HEK293 (cell line): ENCODE data around the gene PRRG4.

Experiments
- ATF2 ChIP-seq: fragments of 450-650 bp; formaldehyde crosslinking; IDR thresholded peaks from 2 replicates; pipeline ENCODE4 v1.5.1; 2016; ENCODE audit warnings: missing biosample characterization, missing genetic modification characterization, low read depth
- BCL11B ChIP-seq: fragments of 450-650 bp; formaldehyde crosslinking; IDR thresholded peaks from 2 replicates; pipeline ENCODE4 v1.5.1; 2016; ENCODE audit warnings: low read depth, missing biosample characterization, missing genetic modification characterization
- GLI2 ChIP-seq: fragments of 450-650 bp; formaldehyde crosslinking; IDR thresholded peaks from 2 replicates; pipeline ENCODE4; 2017; ENCODE audit warnings: missing biosample characterization, missing genetic modification characterization, low read depth, borderline replicate concordance
- KLF16 ChIP-seq: fragments of 450-650 bp; formaldehyde crosslinking; IDR thresholded peaks from 2 replicates; pipeline ENCODE4 v1.5.1; 2017; ENCODE audit warnings: missing biosample characterization, missing genetic modification characterization
- OSR2 ChIP-seq: fragments of 450-650 bp; formaldehyde crosslinking; IDR thresholded peaks from 2 replicates; pipeline ENCODE4 v1.5.1; 2016; ENCODE audit warnings: missing biosample characterization, missing genetic modification characterization
- PRDM10 ChIP-seq: fragments of 450-650 bp; formaldehyde crosslinking; IDR thresholded peaks from 2 replicates; pipeline ENCODE4 v1.5.1; 2016; ENCODE audit warnings: missing biosample characterization, missing genetic modification characterization
- SALL2 ChIP-seq: fragments of 450-650 bp; formaldehyde crosslinking; IDR thresholded peaks from 2 replicates; pipeline ENCODE4 v1.5.0; 2017; ENCODE audit warnings: missing biosample characterization, mild to moderate bottlenecking, missing genetic modification characterization, borderline replicate concordance
- SP2 ChIP-seq: fragments of 450-650 bp; formaldehyde crosslinking; IDR thresholded peaks from 2 replicates; pipeline ENCODE4 v1.5.1; 2016; ENCODE audit warnings: missing biosample characterization, missing genetic modification characterization
- SP3 ChIP-seq: fragments of 450-650 bp; formaldehyde crosslinking; IDR thresholded peaks from 2 replicates; pipeline ENCODE4 v1.5.1; 2016; ENCODE audit warnings: missing biosample characterization, missing genetic modification characterization
- SP7 ChIP-seq: fragments of 450-650 bp; formaldehyde crosslinking; IDR thresholded peaks from 2 replicates; pipeline ENCODE4 v1.5.1; 2016; ENCODE audit warnings: missing biosample characterization, missing genetic modification characterization
- YY1 ChIP-seq: fragments of 450-650 bp; formaldehyde crosslinking; IDR thresholded peaks from 2 replicates; pipeline ENCODE4 v1.5.1; 2018; ENCODE audit warnings: missing biosample characterization, missing genetic modification characterization
- ZBTB1 ChIP-seq: fragments of 450-650 bp; formaldehyde crosslinking; IDR thresholded peaks from 2 replicates; pipeline ENCODE4 v1.5.1; 2016; ENCODE audit warnings: missing biosample characterization, missing genetic modification characterization
- ZBTB10 ChIP-seq: fragments of 450-650 bp; formaldehyde crosslinking; IDR thresholded peaks from 2 replicates; pipeline ENCODE4 v1.5.1; 2016; ENCODE audit warnings: missing biosample characterization, missing genetic modification characterization
- ZBTB8A ChIP-seq: fragments of 450-650 bp; formaldehyde crosslinking; IDR thresholded peaks from 2 replicates; pipeline ENCODE4 v1.5.1; 2016; ENCODE audit warnings: missing biosample characterization, missing genetic modification characterization
- ZFP3 ChIP-seq: fragments of 450-650 bp; formaldehyde crosslinking; IDR thresholded peaks from 2 replicates; pipeline ENCODE4 v1.5.1; 2016; ENCODE audit warnings: low read depth, missing biosample characterization, missing genetic modification characterization
- ZNF10 ChIP-seq: fragments of 450-650 bp; formaldehyde crosslinking; IDR thresholded peaks from 2 replicates; pipeline ENCODE4 v1.5.1; 2017; ENCODE audit warnings: missing biosample characterization, missing genetic modification characterization
- ZNF239 ChIP-seq: fragments of 450-650 bp; formaldehyde crosslinking; IDR thresholded peaks from 2 replicates; pipeline ENCODE4 v1.5.1; 2016; ENCODE audit warnings: missing biosample characterization, missing genetic modification characterization
- ZNF280D ChIP-seq: fragments of 450-650 bp; formaldehyde crosslinking; IDR thresholded peaks from 2 replicates; pipeline ENCODE4 v1.5.1; 2016; ENCODE audit warnings: missing biosample characterization, missing genetic modification characterization
- ZNF324 ChIP-seq: fragments of 450-650 bp; formaldehyde crosslinking; IDR thresholded peaks from 2 replicates; pipeline ENCODE4 v1.5.1; 2016; ENCODE audit warnings: missing biosample characterization, missing genetic modification characterization
- ZNF362 ChIP-seq: fragments of 450-650 bp; formaldehyde crosslinking; IDR thresholded peaks from 2 replicates; pipeline ENCODE4 v1.5.1; 2016; ENCODE audit warnings: missing biosample characterization, missing genetic modification characterization
- ZNF416 ChIP-seq: fragments of 450-650 bp; formaldehyde crosslinking; IDR thresholded peaks from 2 replicates; pipeline ENCODE4 v1.5.1; 2016; ENCODE audit warnings: missing biosample characterization, missing genetic modification characterization
- ZNF449 ChIP-seq: fragments of 450-650 bp; formaldehyde crosslinking; IDR thresholded peaks from 2 replicates; pipeline ENCODE4 v1.5.1; 2017; ENCODE audit warnings: missing biosample characterization, mild to moderate bottlenecking, missing genetic modification characterization, moderate library complexity
- ZNF510 ChIP-seq: fragments of 450-650 bp; formaldehyde crosslinking; IDR thresholded peaks from 2 replicates; pipeline ENCODE4 v1.5.1; 2018; ENCODE audit warnings: mild to moderate bottlenecking, missing genetic modification characterization, missing biosample characterization; ENCODE audit not compliant: insufficient replicate concordance
- ZNF571 ChIP-seq: fragments of 450-650 bp; formaldehyde crosslinking; IDR thresholded peaks from 2 replicates; pipeline ENCODE4 v1.5.0; 2017; ENCODE audit warnings: missing biosample characterization, missing genetic modification characterization
- ZNF585B ChIP-seq: fragments of 450-650 bp; formaldehyde crosslinking; IDR thresholded peaks from 2 replicates; pipeline ENCODE4 v1.5.1; 2016; ENCODE audit warnings: missing biosample characterization, missing genetic modification characterization
- ZNF664 ChIP-seq: fragments of 450-650 bp; formaldehyde crosslinking; IDR thresholded peaks from 2 replicates; pipeline ENCODE4 v1.5.1; 2016; ENCODE audit warnings: missing biosample characterization, missing genetic modification characterization
- ZNF701 ChIP-seq: fragments of 450-650 bp; formaldehyde crosslinking; IDR thresholded peaks from 2 replicates; pipeline ENCODE4 v1.5.1; 2016; ENCODE audit warnings: missing biosample characterization, missing genetic modification characterization
- ZNF830 ChIP-seq: fragments of 450-650 bp; IDR thresholded peaks from 2 replicates; pipeline ENCODE4 v1.5.0; 2018; ENCODE audit warnings: missing biosample characterization, missing genetic modification characterization, low read depth, mild to moderate bottlenecking, moderate library complexity

Gene PRRG4

GRCh38 chr11:32895471-32895870 lies 65.7 kb downstream of the PRRG4 start (continued):
- TF ChIP-seq ZNF280D (no peak), ZNF362 (tag by site-specific recombination) (no peak), PRDM10 (no peak), YY1 (tag by site-specific recombination) (no peak), ZBTB8A (no peak), ZNF510 (tag by site-specific recombination) (no peak), ZNF416 (no peak), ZFP3 (tag by site-specific recombination) (no peak), SP7 (tag by site-specific recombination) (no peak), KLF16 (tag by site-specific recombination) (no peak), GLI2 (no peak), ZNF239 (tag by site-specific recombination) (no peak), ZNF571 (tag by site-specific recombination) (no peak), ZNF10 (tag by site-specific recombination) (peak; percentile 84), ZBTB1 (no peak), BCL11B (tag by site-specific recombination) (no peak), ZBTB10 (no peak), SALL2 (tag by site-specific recombination) (no peak), OSR2 (tag by site-specific recombination) (peak; percentile 35; the same call in 1 of the 2 replicates), ZNF324 (no peak), SP3 (tag by site-specific recombination) (no peak), ZNF449 (no peak), ZNF585B (tag by site-specific recombination) (no peak), ZNF701 (tag by site-specific recombination) (no peak), SP2 (no peak), ZNF830 (tag by site-specific recombination) (no peak), ZNF664 (tag by site-specific recombination) (no peak), ATF2 (tag by site-specific recombination) (peak; percentile 47; the same call in 1 of the 2 replicates)
